ENCODE results near the gene BCORL1. TPM values are rescaled to one million over a fixed set of nuclear protein-coding genes. Genes with fewer than 3 reads are reported as not detected.

Gene BCORL1
- total and polyA plus RNA-seq, 2 donors (not counting 1 experiment from before 2014, with no cell fraction given) = 1.1 to 2.8 TPM

DNA sequence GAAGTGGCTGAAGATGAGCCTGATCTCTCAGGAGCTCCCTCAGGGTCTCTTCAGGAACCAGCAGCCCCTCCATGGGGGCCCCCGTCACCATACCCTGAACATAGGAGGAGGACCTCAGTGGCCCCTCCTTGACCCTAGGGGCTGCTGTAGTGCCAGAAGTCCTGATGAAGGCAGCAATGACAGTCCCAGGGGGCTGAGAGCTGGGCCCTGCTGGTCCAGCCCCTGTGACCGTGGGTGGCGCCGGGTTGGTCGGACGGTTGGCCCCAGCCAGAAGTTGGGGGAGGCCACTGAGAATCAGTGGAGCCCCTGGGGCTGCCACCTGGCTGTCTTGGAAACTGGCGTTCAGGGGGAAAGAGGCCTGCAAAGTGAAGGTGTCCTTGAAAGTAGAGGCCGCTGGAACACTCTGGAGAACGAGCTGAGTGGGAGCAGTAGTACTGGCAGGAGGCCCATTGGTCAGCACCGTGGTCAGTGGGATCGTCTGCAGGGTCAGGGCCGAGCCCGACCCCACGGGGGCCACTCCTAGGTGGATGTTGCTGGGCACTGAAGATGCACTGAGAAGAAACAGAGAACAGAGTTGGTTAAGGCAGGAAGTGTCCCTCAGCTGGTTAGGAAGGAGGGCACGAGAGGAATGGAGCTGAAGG, 84.7 kb downstream of the BCORL1 start:
- Histone ChIP-seq H3K9me3 (ENCODE audit: control insufficient read depth, insufficient read depth, low read depth, low read length) (no peaks in the 10 kb centered on the region), H3K27ac (ENCODE audit: insufficient read depth, low read length) (no peak overlapping the region), H3K36me3 (ENCODE audit: control insufficient read depth, insufficient read depth, low read length) (no peaks in the 10 kb centered on the region), H4K20me1 (ENCODE audit: control insufficient read depth, extremely low read depth, insufficient read depth, low read length) (no peaks in the 10 kb centered on the region), H2AFZ (ENCODE audit: low read length) (no peak overlapping the region), H3K9ac (ENCODE audit: insufficient read depth, low read length) (no peak overlapping the region), H3K4me2 (ENCODE audit: extremely low read depth, insufficient read depth, low read length) (no peak overlapping the region), H3K4me3 (replicated peaks in 1 of 4; ENCODE audit: control extremely low read depth in 1 of 4, insufficient read depth in 1 of 4, low read depth in 3 of 4, low read length in 4 of 4) (no peak overlapping the region), H3K4me1 (ENCODE audit: control insufficient read depth, extremely low read depth, insufficient read depth, low read length) (no peaks in the 10 kb centered on the region), H3K79me2 (ENCODE audit: control insufficient read depth, insufficient read depth, low read length) (no peaks in the 10 kb centered on the region), H3K27me3 (ENCODE audit: control insufficient read depth, insufficient read depth, low read length) (no peaks in the 10 kb centered on the region)
- no peak for DNase-seq (ENCODE audit: low read depth in 2 of 2)
- TF ChIP-seq, protein P1, sequence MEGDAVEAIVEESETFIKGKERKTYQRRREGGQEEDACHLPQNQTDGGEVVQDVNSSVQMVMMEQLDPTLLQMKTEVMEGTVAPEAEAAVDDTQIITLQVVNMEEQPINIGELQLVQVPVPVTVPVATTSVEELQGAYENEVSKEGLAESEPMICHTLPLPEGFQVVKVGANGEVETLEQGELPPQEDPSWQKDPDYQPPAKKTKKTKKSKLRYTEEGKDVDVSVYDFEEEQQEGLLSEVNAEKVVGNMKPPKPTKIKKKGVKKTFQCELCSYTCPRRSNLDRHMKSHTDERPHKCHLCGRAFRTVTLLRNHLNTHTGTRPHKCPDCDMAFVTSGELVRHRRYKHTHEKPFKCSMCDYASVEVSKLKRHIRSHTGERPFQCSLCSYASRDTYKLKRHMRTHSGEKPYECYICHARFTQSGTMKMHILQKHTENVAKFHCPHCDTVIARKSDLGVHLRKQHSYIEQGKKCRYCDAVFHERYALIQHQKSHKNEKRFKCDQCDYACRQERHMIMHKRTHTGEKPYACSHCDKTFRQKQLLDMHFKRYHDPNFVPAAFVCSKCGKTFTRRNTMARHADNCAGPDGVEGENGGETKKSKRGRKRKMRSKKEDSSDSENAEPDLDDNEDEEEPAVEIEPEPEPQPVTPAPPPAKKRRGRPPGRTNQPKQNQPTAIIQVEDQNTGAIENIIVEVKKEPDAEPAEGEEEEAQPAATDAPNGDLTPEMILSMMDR (conservative IDR thresholded peaks at IDR 0.05 in 1 of 2, IDR thresholded peaks at IDR 0.05 in 1 of 2; ENCODE audit: low read depth in 1 of 2, low read length in 2 of 2) = no peak
- TF ChIP-seq EZH2 (IDR thresholded peaks at IDR 0.05; ENCODE audit: low read length, missing control alignments) = no peak

GRCh38 chrX:130071611-130072344, 89.3 kb downstream of the BCORL1 start:
- Histone ChIP-seq H2AFZ (ENCODE audit: low read length) (no peak overlapping the region), H3K79me2 (ENCODE audit: control insufficient read depth, insufficient read depth, low read length) (no peaks in the 10 kb centered on the region), H3K4me1 (ENCODE audit: control insufficient read depth, extremely low read depth, insufficient read depth, low read length) (no peaks in the 10 kb centered on the region), H4K20me1 (ENCODE audit: control insufficient read depth, extremely low read depth, insufficient read depth, low read length) (no peaks in the 10 kb centered on the region), H3K4me3 (replicated peaks in 1 of 4; ENCODE audit: control extremely low read depth in 1 of 4, insufficient read depth in 1 of 4, low read depth in 3 of 4, low read length in 4 of 4) (no peak overlapping the region), H3K9me3 (ENCODE audit: control insufficient read depth, insufficient read depth, low read depth, low read length) (no peaks in the 10 kb centered on the region), H3K27me3 (ENCODE audit: control insufficient read depth, insufficient read depth, low read length) (no peaks in the 10 kb centered on the region), H3K36me3 (ENCODE audit: control insufficient read depth, insufficient read depth, low read length) (no peaks in the 10 kb centered on the region), H3K4me2 (ENCODE audit: extremely low read depth, insufficient read depth, low read length) (no peak overlapping the region), H3K9ac (ENCODE audit: insufficient read depth, low read length) (no peak overlapping the region), H3K27ac (ENCODE audit: insufficient read depth, low read length) (no peak overlapping the region)
- TF ChIP-seq, protein P1 (conservative IDR thresholded peaks at IDR 0.05 in 1 of 2, IDR thresholded peaks at IDR 0.05 in 1 of 2; ENCODE audit: low read depth in 1 of 2, low read length in 2 of 2) = no peak
- no peak for TF ChIP-seq EZH2 (IDR thresholded peaks at IDR 0.05; ENCODE audit: low read length, missing control alignments)
- no peak for DNase-seq (ENCODE audit: low read depth in 2 of 2)

DNA sequence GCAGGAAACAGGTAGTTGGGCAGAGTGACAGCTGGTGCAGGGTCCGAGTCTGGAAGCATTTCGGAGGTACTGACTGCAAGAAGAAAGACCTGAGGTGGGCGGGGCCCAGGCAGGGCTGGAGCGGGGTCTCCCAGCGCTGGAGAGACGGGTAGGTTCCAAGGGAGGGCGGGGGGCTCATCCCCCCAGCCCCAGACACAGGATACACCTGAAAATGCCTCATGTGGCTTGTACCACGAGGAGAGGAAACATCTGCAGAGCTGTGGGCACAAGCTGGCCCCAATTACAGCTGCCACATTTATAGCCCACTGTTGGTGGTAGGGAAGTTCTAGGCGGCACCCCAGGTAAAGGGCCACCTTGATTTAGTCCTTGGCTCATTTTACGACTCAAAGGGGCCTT, 89.9 kb downstream of the BCORL1 start:
- Histone ChIP-seq H2AFZ (ENCODE audit: low read length) (no peak overlapping the region), H3K27ac (ENCODE audit: insufficient read depth, low read length) (no peak overlapping the region), H4K20me1 (ENCODE audit: control insufficient read depth, extremely low read depth, insufficient read depth, low read length) (no peaks in the 10 kb centered on the region), H3K4me2 (ENCODE audit: extremely low read depth, insufficient read depth, low read length) (no peak overlapping the region), H3K9me3 (ENCODE audit: control insufficient read depth, insufficient read depth, low read depth, low read length) (no peaks in the 10 kb centered on the region), H3K36me3 (ENCODE audit: control insufficient read depth, insufficient read depth, low read length) (no peaks in the 10 kb centered on the region), H3K4me1 (ENCODE audit: control insufficient read depth, extremely low read depth, insufficient read depth, low read length) (no peaks in the 10 kb centered on the region), H3K4me3 (replicated peaks in 1 of 4; ENCODE audit: control extremely low read depth in 1 of 4, insufficient read depth in 1 of 4, low read depth in 3 of 4, low read length in 4 of 4) (no peak overlapping the region), H3K9ac (ENCODE audit: insufficient read depth, low read length) (no peak overlapping the region), H3K79me2 (ENCODE audit: control insufficient read depth, insufficient read depth, low read length) (no peaks in the 10 kb centered on the region), H3K27me3 (ENCODE audit: control insufficient read depth, insufficient read depth, low read length) (no peaks in the 10 kb centered on the region)
- no peak for DNase-seq (ENCODE audit: low read depth in 2 of 2)
- TF ChIP-seq EZH2 (IDR thresholded peaks at IDR 0.05; ENCODE audit: low read length, missing control alignments) = no peak
- TF ChIP-seq, protein P1 (conservative IDR thresholded peaks at IDR 0.05 in 1 of 2, IDR thresholded peaks at IDR 0.05 in 1 of 2; ENCODE audit: low read depth in 1 of 2, low read length in 2 of 2) = no peak

All from fibroblast of lung (primary cell).